HL-60 (cell line): ENCODE data around the gene IL18R1.

ENCODE experiments used
- DNase-seq, 2 experiments: peaks; one replicate each; pipeline ENCODE4 v3.0.0-alpha.2; 2010 to 2020; ENCODE audit warnings: low read depth in 1 of 2, low spot score in 1 of 2
- H3K27ac ChIP-seq: fragments of 250-450 bp; sonication (Bioruptor Pico); replicated peaks from 2 replicates; pipeline ENCODE4 v1.5.1; 2020; ENCODE audit warnings: mild to moderate bottlenecking, moderate library complexity
- H3K27me3 ChIP-seq: fragments of 250-450 bp; sonication (Bioruptor Pico); 2 replicates; pipeline ENCODE4 v1.5.1; 2021; ENCODE audit warnings: mild to moderate bottlenecking, moderate library complexity; ENCODE audit not compliant: insufficient read depth, poor library complexity, severe bottlenecking
- H3K4me3 ChIP-seq: replicated peaks from 2 replicates; pipeline ENCODE4 v1.5.1; 2011; ENCODE audit warnings: mild to moderate bottlenecking, control low read depth, low read length; ENCODE audit not compliant: insufficient read depth
- CTCF ChIP-seq: IDR thresholded peaks from one replicate; pipeline ENCODE4 v1.5.1; 2011; ENCODE audit warnings: low read length, control low read depth, inconsistent platforms; ENCODE audit not compliant: insufficient read depth
- GABPA ChIP-seq: IDR thresholded peaks from 2 replicates; pipeline ENCODE4 v1.6.1; 2012; ENCODE audit warnings: low read depth
- POLR2AphosphoS5 ChIP-seq: IDR thresholded peaks from 2 replicates; pipeline ENCODE4 v1.6.1; 2012; ENCODE audit warnings: low read depth
- REST ChIP-seq: IDR thresholded peaks from 2 replicates; pipeline ENCODE4 v1.6.1; 2012; ENCODE audit warnings: low read depth; ENCODE audit not compliant: insufficient replicate concordance
- SPI1 ChIP-seq: IDR thresholded peaks from 2 replicates; pipeline ENCODE4 v1.6.1; 2012; ENCODE audit warnings: low read depth, mild to moderate bottlenecking, borderline replicate concordance
- long read RNA-seq: library from polyadenylated mRNA; unstranded; transcript quantifications from one replicate; pipeline ENCODE4 v2.0.0, GENCODE V29; 2020

The IL18R1 gene
- long read RNA-seq, partial matches to known transcripts = 2 of 13 reads
- long read RNA-seq, other reads (novel, unspliced or antisense) = 10 of 13 reads

GRCh38 chr2:102355526-102356380 is at the start of gene IL18R1:
IL18R1 (plus strand) TSS chr2:102355796; CDS start chr2:102362661, 6,865 bp downstream.
- peak within 1 kb of the TSS; percentile 44 for H3K27ac ChIP-seq
- TF ChIP-seq CTCF (peak; percentile 45), REST (no peak), SPI1 (no peak), POLR2AphosphoS5 (no peak), GABPA (no peak)
- H3K4me3 ChIP-seq = peak within 1 kb of the TSS; percentile 69
- DNase-seq = peak; percentile 31 to 67
- no peaks in the 10 kb centered on the region for H3K27me3 ChIP-seq

- TF ChIP-seq REST = no peak
- TF ChIP-seq SPI1 = no peak
- no peak for TF ChIP-seq POLR2AphosphoS5
- no peak for TF ChIP-seq CTCF
- TF ChIP-seq GABPA = no peak
- Histone ChIP-seq H3K27ac (no peak overlapping the region), H3K4me3 (no peak overlapping the region), H3K27me3 (no peaks in the 10 kb centered on the region)
- DNase-seq = no peak
These were observed 49.5 kb upstream of the IL18R1 start for GRCh38 chr2:102306125-102306524.

GRCh38 chr2:102310964-102311640 is 44.5 kb upstream of the IL18R1 start, which contains the start of gene IL1RL1:
IL1RL1 (plus strand) TSS chr2:102311563; CDS start chr2:102338265, 26,702 bp downstream.
- peak in 1 of 2 experiments; percentile 60 for DNase-seq
- H3K4me3 ChIP-seq = no peak within 1 kb of the TSS
- TF ChIP-seq GABPA = no peak
- TF ChIP-seq POLR2AphosphoS5 = no peak
- peak within 1 kb of the TSS; percentile 68 for H3K27ac ChIP-seq
- no peaks in the 10 kb centered on the region for H3K27me3 ChIP-seq

- TF ChIP-seq POLR2AphosphoS5 (no peak), GABPA (no peak), SPI1 (no peak), CTCF (no peak), REST (no peak)
- Histone ChIP-seq H3K4me3 (no peak overlapping the region), H3K27ac (no peak overlapping the region), H3K27me3 (no peaks in the 10 kb centered on the region)
- no peak for DNase-seq
These were observed 42.6 kb upstream of the IL18R1 start for GRCh38 chr2:102313025-102313424.
